Hepatocyte (in vitro differentiated cells): Measurements from ENCODE around the gene TAS2R20.

Source experiments
- CTCF ChIP-seq: fragments of 200-600 bp; sonication (generic); IDR thresholded peaks from 2 replicates; pipeline ENCODE4 v1.5.1; 2016; ENCODE audit warnings: antibody characterized with exemption, mild to moderate bottlenecking; ENCODE audit not compliant: poor library complexity
- EZH2 ChIP-seq: fragments of 200-600 bp; sonication (generic); IDR thresholded peaks from 2 replicates; pipeline ENCODE4 v1.6.1; 2016; ENCODE audit warnings: antibody characterized with exemption, mild to moderate bottlenecking, borderline replicate concordance
- EZH2phosphoT487 ChIP-seq: fragments of 200-600 bp; sonication (generic); IDR thresholded peaks from one replicate; pipeline ENCODE4 v1.6.1; 2018; ENCODE audit warnings: antibody characterized with exemption, mild to moderate bottlenecking, low read depth, moderate library complexity; ENCODE audit not compliant: unreplicated experiment, severe bottlenecking

GRCh38 chr12:10994307-10994706, 3.8 kb downstream of the TAS2R20 start:
- no peak for TF ChIP-seq EZH2
- no peak for TF ChIP-seq CTCF
- TF ChIP-seq EZH2phosphoT487 = no peak
